Measurements from ENCODE around the gene PI4KB.

DNA sequence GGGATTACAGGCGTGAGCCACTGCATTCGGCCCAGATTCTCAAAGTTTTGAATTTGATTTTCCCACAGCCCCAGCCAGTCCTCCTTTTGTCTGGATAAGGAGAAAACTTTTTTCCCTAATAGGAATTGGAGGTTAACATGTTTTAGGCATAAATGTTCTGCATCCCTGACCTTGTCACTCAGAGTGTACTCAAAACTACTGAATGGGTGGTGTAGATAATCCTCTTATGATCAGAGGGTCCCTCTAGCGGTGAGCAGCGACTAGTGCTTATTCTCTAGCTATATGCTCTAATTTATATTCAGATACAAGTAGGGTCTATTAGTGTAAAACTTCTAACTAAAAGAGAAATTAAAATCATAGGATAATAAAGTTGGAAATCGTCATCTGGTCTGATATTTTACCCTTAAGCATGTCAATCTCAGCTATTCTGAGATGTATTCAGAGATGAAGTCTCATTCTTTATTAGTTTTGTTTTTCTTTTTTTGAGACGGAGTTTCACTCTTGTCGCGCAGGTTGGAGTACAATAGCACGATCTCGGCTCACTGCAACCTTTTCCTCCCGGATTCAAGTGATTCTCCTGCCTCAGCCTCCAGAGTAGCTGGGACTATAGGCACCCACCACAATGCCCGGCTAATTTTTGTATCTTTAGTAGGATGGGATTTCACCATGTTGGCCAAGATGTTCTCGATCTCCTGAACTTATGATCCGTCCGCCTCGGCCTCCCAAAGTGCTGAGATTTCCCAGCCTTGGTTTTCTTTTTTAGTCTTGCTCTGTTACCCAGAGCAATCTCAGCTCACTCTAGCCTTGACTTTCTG lies 75.4 kb downstream of the PI4KB start:
- no peak for TF ChIP-seq POLR2A (IDR thresholded peaks at IDR 0.05; ENCODE audit: low read depth, low read length)
- TF ChIP-seq POLR2AphosphoS5 (IDR thresholded peaks at IDR 0.05; ENCODE audit: low read depth, low read length) = no peak

All from GM12892 (cell line).